Measurements from ENCODE around the gene NSD2.

GRCh38 chr4:1864076-1865008 is 6.9 kb upstream of the NSD2 start:
- TF ChIP-seq CTCF (IDR thresholded peaks at IDR 0.05; ENCODE audit: insufficient read depth, low read length, poor library complexity, severe bottlenecking) (no peak), EZH2phosphoT487 (conservative IDR thresholded peaks at IDR 0.05; ENCODE audit: low read length) (no peak)

Data from SU-DHL-6 (cell line).